HL-60 (cell line): ENCODE results near the gene FBLN5.

ENCODE experiments used
- DNase-seq, 2 experiments: peaks; one replicate each; pipeline ENCODE4 v3.0.0-alpha.2; 2010 to 2020; ENCODE audit warnings: low read depth in 1 of 2, low spot score in 1 of 2
- H3K27ac ChIP-seq: fragments of 250-450 bp; sonication (Bioruptor Pico); replicated peaks from 2 replicates; pipeline ENCODE4 v1.5.1; 2020; ENCODE audit warnings: mild to moderate bottlenecking, moderate library complexity
- H3K27me3 ChIP-seq: fragments of 250-450 bp; sonication (Bioruptor Pico); 2 replicates; pipeline ENCODE4 v1.5.1; 2021; ENCODE audit warnings: mild to moderate bottlenecking, moderate library complexity; ENCODE audit not compliant: insufficient read depth, poor library complexity, severe bottlenecking
- H3K4me3 ChIP-seq: replicated peaks from 2 replicates; pipeline ENCODE4 v1.5.1; 2011; ENCODE audit warnings: mild to moderate bottlenecking, control low read depth, low read length; ENCODE audit not compliant: insufficient read depth
- GABPA ChIP-seq: IDR thresholded peaks from 2 replicates; pipeline ENCODE4 v1.6.1; 2012; ENCODE audit warnings: low read depth
- POLR2AphosphoS5 ChIP-seq: IDR thresholded peaks from 2 replicates; pipeline ENCODE4 v1.6.1; 2012; ENCODE audit warnings: low read depth
- SPI1 ChIP-seq: IDR thresholded peaks from 2 replicates; pipeline ENCODE4 v1.6.1; 2012; ENCODE audit warnings: low read depth, mild to moderate bottlenecking, borderline replicate concordance
- TF ChIP-seq, protein P1 (sequence below): IDR thresholded peaks from 2 replicates; pipeline ENCODE4 v1.6.1; 2012; ENCODE audit warnings: low read depth; ENCODE audit not compliant: insufficient replicate concordance
- TF ChIP-seq, protein P2 (sequence below): IDR thresholded peaks from one replicate; pipeline ENCODE4 v1.5.1; 2011; ENCODE audit warnings: low read length, control low read depth, inconsistent platforms; ENCODE audit not compliant: insufficient read depth

The FBLN5 gene

DNA sequence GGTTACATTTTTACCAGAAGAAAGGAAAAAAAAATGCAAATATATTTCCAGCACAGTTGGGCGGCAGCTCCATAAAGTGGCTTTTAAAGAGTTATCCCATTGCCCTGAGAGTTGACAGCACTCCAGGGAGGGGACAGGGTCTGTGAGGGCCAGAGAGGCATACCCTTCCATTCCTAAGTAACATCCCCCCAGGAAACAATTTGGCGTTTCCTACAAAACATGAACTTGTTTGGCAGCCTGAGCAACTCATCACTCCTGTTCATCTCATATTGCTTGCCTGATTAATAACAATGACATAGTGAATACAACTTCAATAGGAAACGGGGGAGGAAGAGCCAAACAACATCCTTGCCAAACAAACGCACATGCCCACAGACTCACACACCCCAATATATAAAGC lies 103.5 kb downstream of the FBLN5 start:
- no peak for TF ChIP-seq SPI1
- TF ChIP-seq POLR2AphosphoS5, result no peak
- TF ChIP-seq GABPA, result no peak
- TF ChIP-seq, protein P1, sequence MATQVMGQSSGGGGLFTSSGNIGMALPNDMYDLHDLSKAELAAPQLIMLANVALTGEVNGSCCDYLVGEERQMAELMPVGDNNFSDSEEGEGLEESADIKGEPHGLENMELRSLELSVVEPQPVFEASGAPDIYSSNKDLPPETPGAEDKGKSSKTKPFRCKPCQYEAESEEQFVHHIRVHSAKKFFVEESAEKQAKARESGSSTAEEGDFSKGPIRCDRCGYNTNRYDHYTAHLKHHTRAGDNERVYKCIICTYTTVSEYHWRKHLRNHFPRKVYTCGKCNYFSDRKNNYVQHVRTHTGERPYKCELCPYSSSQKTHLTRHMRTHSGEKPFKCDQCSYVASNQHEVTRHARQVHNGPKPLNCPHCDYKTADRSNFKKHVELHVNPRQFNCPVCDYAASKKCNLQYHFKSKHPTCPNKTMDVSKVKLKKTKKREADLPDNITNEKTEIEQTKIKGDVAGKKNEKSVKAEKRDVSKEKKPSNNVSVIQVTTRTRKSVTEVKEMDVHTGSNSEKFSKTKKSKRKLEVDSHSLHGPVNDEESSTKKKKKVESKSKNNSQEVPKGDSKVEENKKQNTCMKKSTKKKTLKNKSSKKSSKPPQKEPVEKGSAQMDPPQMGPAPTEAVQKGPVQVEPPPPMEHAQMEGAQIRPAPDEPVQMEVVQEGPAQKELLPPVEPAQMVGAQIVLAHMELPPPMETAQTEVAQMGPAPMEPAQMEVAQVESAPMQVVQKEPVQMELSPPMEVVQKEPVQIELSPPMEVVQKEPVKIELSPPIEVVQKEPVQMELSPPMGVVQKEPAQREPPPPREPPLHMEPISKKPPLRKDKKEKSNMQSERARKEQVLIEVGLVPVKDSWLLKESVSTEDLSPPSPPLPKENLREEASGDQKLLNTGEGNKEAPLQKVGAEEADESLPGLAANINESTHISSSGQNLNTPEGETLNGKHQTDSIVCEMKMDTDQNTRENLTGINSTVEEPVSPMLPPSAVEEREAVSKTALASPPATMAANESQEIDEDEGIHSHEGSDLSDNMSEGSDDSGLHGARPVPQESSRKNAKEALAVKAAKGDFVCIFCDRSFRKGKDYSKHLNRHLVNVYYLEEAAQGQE, result no peak
- TF ChIP-seq, protein P2, sequence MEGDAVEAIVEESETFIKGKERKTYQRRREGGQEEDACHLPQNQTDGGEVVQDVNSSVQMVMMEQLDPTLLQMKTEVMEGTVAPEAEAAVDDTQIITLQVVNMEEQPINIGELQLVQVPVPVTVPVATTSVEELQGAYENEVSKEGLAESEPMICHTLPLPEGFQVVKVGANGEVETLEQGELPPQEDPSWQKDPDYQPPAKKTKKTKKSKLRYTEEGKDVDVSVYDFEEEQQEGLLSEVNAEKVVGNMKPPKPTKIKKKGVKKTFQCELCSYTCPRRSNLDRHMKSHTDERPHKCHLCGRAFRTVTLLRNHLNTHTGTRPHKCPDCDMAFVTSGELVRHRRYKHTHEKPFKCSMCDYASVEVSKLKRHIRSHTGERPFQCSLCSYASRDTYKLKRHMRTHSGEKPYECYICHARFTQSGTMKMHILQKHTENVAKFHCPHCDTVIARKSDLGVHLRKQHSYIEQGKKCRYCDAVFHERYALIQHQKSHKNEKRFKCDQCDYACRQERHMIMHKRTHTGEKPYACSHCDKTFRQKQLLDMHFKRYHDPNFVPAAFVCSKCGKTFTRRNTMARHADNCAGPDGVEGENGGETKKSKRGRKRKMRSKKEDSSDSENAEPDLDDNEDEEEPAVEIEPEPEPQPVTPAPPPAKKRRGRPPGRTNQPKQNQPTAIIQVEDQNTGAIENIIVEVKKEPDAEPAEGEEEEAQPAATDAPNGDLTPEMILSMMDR, result no peak
- no peak overlapping the region for H3K27ac ChIP-seq
- no peak for DNase-seq
- peaks cover 6% of the 10 kb centered on the region for H3K27me3 ChIP-seq
- H3K4me3 ChIP-seq, result no peak overlapping the region

DNA sequence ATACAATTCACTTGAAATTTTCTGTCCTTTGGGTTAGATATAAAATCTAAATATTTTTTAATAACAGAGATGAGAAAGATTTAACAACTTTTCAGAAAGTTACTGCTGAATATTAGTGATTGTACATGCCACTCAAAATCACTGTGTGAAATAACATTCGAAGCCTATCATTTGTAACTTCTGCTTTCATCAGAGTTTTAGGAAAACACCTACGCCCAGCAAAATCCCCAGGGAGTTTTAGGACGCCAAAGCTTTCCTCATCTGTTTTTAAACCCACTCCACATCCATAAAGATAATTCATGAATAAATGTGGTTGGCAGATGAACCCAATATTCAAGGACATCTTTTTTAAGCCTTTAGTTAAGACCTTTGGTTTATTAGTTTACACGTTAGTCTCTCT lies 104.1 kb downstream of the FBLN5 start:
- no peak overlapping the region for H3K27ac ChIP-seq
- no peak overlapping the region for H3K4me3 ChIP-seq
- TF ChIP-seq, protein P1, result no peak
- no peak for TF ChIP-seq SPI1
- TF ChIP-seq, protein P2, result no peak
- TF ChIP-seq GABPA, result no peak
- TF ChIP-seq POLR2AphosphoS5, result no peak
- DNase-seq, result no peak
- peaks cover 9% of the 10 kb centered on the region for H3K27me3 ChIP-seq

DNA sequence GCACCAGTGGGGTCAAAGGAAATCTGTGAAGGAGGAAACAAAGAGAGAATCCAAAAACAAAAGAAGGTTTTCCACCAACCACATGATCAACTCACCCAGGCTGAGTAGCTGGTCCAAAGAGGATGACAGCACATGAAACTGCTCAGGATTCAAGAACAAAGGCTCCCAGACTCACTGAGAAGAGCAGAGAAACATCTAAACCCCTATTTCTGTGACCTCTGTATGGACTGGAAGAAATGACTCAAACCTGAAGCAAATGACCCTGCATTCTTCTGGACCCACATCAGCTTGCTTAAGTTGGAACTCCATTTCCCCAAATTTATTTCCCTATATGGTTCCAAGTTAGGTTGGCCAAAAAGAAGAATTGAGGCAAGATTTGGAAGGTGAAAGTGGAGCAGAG lies 106.4 kb downstream of the FBLN5 start:
- Histone ChIP-seq H3K27me3 (peaks cover 20% of the 10 kb centered on the region), H3K4me3 (no peak overlapping the region), H3K27ac (no peak overlapping the region)
- TF ChIP-seq, protein P1, result no peak
- TF ChIP-seq POLR2AphosphoS5 (no peak), GABPA (no peak), SPI1 (no peak)
- TF ChIP-seq, protein P2, result no peak
- no peak for DNase-seq
